ENCODE results near the gene UBA52.

DNA sequence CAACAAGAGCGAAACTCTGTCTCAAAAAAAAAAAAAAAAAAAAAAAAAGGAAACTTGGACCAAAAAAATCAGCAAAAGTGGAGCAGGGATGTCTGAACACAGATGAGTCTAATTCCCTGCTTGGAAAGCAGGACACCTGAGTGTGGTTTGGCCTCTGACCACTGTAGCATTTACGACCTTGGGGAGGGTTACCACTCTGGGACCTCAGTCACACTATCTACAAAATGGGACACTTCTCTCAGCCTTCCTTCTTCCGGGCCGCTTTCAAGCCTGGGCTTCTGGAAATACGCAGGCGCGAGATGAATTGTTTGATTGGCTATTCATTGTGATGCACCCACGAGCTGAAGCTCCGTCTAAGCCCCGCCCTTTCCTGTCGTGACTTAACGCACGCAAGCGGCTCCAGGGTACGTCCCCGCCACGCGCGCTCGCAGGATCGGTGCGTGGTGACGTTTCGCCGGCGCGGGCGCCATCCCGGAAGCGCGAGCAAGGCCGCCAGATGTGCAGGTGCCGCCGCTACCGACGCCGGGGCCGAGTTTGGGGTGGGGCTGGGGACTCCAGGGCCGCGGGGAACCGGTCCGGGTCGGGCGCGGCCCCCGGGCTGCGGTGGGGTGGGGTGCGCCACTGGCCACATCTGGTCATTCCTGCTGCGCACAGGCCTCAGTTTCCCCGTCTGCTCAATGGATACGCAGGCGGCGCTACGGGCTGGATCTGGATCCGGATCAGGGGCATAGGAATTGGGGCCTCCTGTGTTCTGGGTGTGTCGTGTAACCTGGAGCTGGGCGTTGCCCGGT lies 14.1 kb upstream of the UBA52 start, which contains the start of gene KXD1:
- no peak for TF ChIP-seq LEF1 (IDR thresholded peaks at IDR 0.05; ENCODE audit: borderline replicate concordance)
- TF ChIP-seq FOXK2 (IDR thresholded peaks at IDR 0.05), result no peak
- no peak for TF ChIP-seq SUZ12 (IDR thresholded peaks at IDR 0.05)
- no peak for TF ChIP-seq FOXM1 (IDR thresholded peaks at IDR 0.05; ENCODE audit: borderline replicate concordance)
- TF ChIP-seq SP1 (IDR thresholded peaks at IDR 0.05), result no peak
- no peak for TF ChIP-seq L3MBTL2 (conservative IDR thresholded peaks at IDR 0.05)
- TF ChIP-seq ELF4 (IDR thresholded peaks at IDR 0.05), result peak; percentile 73; the same call in 1 of the 2 replicates
- TF ChIP-seq ZNF384 (IDR thresholded peaks at IDR 0.05), result peak; percentile 90

Data from HEK293T (cell line).